NCI-H1436 (cell line): ENCODE data around the gene NFAM1.

Experiments
- DNase-seq: peaks from one replicate; lab custom pipeline; 2025; lab: John Stamatoyannopoulos, UW

NFAM1 gene

GRCh38 chr22:42439821-42440674 is 7.8 kb upstream of the NFAM1 start:
- no peak for DNase-seq

GRCh38 chr22:42439021-42439567 is 6.9 kb upstream of the NFAM1 start:
- no peak for DNase-seq

GRCh38 chr22:42438293-42438650 is 6.1 kb upstream of the NFAM1 start:
- DNase-seq: no peak

GRCh38 chr22:42437488-42438292 is 5.5 kb upstream of the NFAM1 start:
- DNase-seq: peak; percentile 77

- no peak for DNase-seq
Measured at GRCh38 chr22:42436404-42436803, 4.2 kb upstream of the NFAM1 start.

GRCh38 chr22:42434748-42435425 is 2.7 kb upstream of the NFAM1 start:
- no peak for DNase-seq

GRCh38 chr22:42433754-42434682 is 1.8 kb upstream of the NFAM1 start:
- peak; percentile 31 for DNase-seq

GRCh38 chr22:42432818-42433217 is 615 bp upstream of the NFAM1 start:
- DNase-seq: no peak

GRCh38 chr22:42431401-42432019 is 693 bp downstream of the NFAM1 start:
- DNase-seq: no peak

- DNase-seq: no peak
Measured at GRCh38 chr22:42430528-42431125, 1.6 kb downstream of the NFAM1 start.

GRCh38 chr22:42428760-42429159 is 3.4 kb downstream of the NFAM1 start:
- DNase-seq: no peak

- DNase-seq: no peak
Measured at GRCh38 chr22:42428025-42428424, 4.2 kb downstream of the NFAM1 start.

GRCh38 chr22:42427167-42427566 is 5.0 kb downstream of the NFAM1 start:
- no peak for DNase-seq

GRCh38 chr22:42425989-42426355 is 6.2 kb downstream of the NFAM1 start:
- no peak for DNase-seq

- DNase-seq: peak; percentile 20
Measured at GRCh38 chr22:42425337-42425988, 6.7 kb downstream of the NFAM1 start.

GRCh38 chr22:42419243-42419881 is 12.8 kb downstream of the NFAM1 start:
- DNase-seq: no peak

GRCh38 chr22:42418811-42419242 is 13.4 kb downstream of the NFAM1 start:
- DNase-seq: no peak

GRCh38 chr22:42417645-42418305 is 14.4 kb downstream of the NFAM1 start:
- no peak for DNase-seq
